OCI-LY3 (cell line): ENCODE measurements around the gene ZNF547.
"Not testable (repeated sequence)": the region's sequence is repeated elsewhere in the genome, so short reads cannot be mapped to it uniquely, and the experiment has no call there.

Source experiments
- H2AFZ ChIP-seq: fragments of 200-600, 300-600 bp; shearing (Covaris generic); 2 replicates; pipeline ENCODE4 v1.6.0; 2014; ENCODE audit warnings: antibody characterized with exemption, low read depth, low read length
- H3K27ac ChIP-seq: fragments of 200-600, 300-600 bp; sonication (generic); 2 replicates; pipeline ENCODE4 v1.5.1; 2014; ENCODE audit warnings: mild to moderate bottlenecking, low read length, moderate library complexity, mixed read lengths
- H3K27me3 ChIP-seq: fragments of 200-600, 300-600 bp; sonication (generic); 2 replicates; pipeline ENCODE4 v1.6.1; 2014; ENCODE audit warnings: low read depth, low read length, mixed read lengths
- H3K36me3 ChIP-seq: fragments of 200-600, 300-600 bp; sonication (generic); replicated peaks from 2 replicates; pipeline ENCODE3; 2014; ENCODE audit warnings: low read depth, low read length, mixed read lengths
- H3K4me1 ChIP-seq: fragments of 300-600, 200-600 bp; sonication (generic); 2 replicates; pipeline ENCODE4 v1.6.1; 2014; ENCODE audit warnings: low read length, mixed read lengths
- H3K4me2 ChIP-seq: fragments of 200-600, 300-600 bp; sonication (generic); 2 replicates; pipeline ENCODE4 v1.6.1; 2014; ENCODE audit warnings: low read length, mixed read lengths
- H3K4me3 ChIP-seq: fragments of 300-600, 200-600 bp; sonication (generic); 2 replicates; pipeline ENCODE4 v1.5.1; 2014; ENCODE audit warnings: antibody characterized with exemption, mild to moderate bottlenecking, low read length, moderate library complexity
- H3K79me2 ChIP-seq: fragments of 300-600, 200-600 bp; shearing (Covaris generic); 2 replicates; pipeline ENCODE4 v1.6.1; 2014; ENCODE audit warnings: mild to moderate bottlenecking, low read length, mixed read lengths
- H3K9ac ChIP-seq: fragments of 300-600, 200-600 bp; shearing (Covaris generic); 2 replicates; pipeline ENCODE4 v1.6.0; 2014; ENCODE audit warnings: mild to moderate bottlenecking, low read length, moderate library complexity
- H3K9me3 ChIP-seq: fragments of 200-600, 300-600 bp; shearing (Covaris generic); 2 replicates; pipeline ENCODE4 v1.6.1; 2014; ENCODE audit warnings: low read length, mixed read lengths; ENCODE audit not compliant: insufficient read depth
- H4K20me1 ChIP-seq: fragments of 200-600, 300-600 bp; sonication (generic); 2 replicates; pipeline ENCODE4 v1.6.1; 2016; ENCODE audit warnings: low read length, mixed read lengths; ENCODE audit not compliant: insufficient read depth
- EZH2phosphoT487 ChIP-seq: fragments of 200-600 bp; shearing (Covaris generic); IDR thresholded peaks from 2 replicates; pipeline ENCODE4 v1.6.1; 2018; ENCODE audit warnings: antibody characterized with exemption, mixed run types, low read depth
- TF ChIP-seq, protein P1 (sequence below): fragments of 200-600, 300-600 bp; sonication (generic); IDR thresholded peaks from 2 replicates; pipeline ENCODE4 v1.5.1; 2014; ENCODE audit warnings: antibody characterized with exemption, low read length, low read depth

The ZNF547 gene

DNA sequence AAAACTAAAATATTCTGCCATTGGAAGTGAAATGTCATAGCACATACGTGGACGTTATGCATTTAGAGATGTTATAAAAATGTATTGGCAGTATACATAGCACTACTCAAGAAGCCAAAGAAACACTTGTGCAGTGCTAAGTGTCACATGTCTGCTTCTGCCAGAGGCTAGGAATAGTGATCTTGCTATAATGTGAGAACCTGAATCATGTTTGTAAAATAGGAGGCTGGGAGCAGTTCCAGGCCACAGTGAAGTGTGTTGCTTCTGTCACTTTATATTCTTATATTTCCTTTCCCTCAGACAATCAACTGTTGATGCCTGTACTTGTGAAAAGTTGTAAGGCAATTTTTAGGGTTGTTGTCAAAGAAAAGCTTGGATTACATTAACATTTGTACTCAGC lies 3.4 kb downstream of the ZNF547 start:
- H3K36me3 ChIP-seq = peaks cover 2% of the 10 kb centered on the region
- no peak overlapping the region for H3K27ac ChIP-seq
- peaks cover 12% of the 10 kb centered on the region for H3K4me1 ChIP-seq
- H2AFZ ChIP-seq = no peak overlapping the region
- H3K27me3 ChIP-seq = no peaks in the 10 kb centered on the region
- H3K9ac ChIP-seq = no peak overlapping the region
- TF ChIP-seq, protein P1, sequence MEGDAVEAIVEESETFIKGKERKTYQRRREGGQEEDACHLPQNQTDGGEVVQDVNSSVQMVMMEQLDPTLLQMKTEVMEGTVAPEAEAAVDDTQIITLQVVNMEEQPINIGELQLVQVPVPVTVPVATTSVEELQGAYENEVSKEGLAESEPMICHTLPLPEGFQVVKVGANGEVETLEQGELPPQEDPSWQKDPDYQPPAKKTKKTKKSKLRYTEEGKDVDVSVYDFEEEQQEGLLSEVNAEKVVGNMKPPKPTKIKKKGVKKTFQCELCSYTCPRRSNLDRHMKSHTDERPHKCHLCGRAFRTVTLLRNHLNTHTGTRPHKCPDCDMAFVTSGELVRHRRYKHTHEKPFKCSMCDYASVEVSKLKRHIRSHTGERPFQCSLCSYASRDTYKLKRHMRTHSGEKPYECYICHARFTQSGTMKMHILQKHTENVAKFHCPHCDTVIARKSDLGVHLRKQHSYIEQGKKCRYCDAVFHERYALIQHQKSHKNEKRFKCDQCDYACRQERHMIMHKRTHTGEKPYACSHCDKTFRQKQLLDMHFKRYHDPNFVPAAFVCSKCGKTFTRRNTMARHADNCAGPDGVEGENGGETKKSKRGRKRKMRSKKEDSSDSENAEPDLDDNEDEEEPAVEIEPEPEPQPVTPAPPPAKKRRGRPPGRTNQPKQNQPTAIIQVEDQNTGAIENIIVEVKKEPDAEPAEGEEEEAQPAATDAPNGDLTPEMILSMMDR = no peak
- no peak for TF ChIP-seq EZH2phosphoT487
- no peak overlapping the region for H3K4me2 ChIP-seq
- no peak overlapping the region for H3K4me3 ChIP-seq
- H3K79me2 ChIP-seq = peaks cover 15% of the 10 kb centered on the region
- H3K9me3 ChIP-seq = no peaks in the 10 kb centered on the region
- no peaks in the 10 kb centered on the region for H4K20me1 ChIP-seq

DNA sequence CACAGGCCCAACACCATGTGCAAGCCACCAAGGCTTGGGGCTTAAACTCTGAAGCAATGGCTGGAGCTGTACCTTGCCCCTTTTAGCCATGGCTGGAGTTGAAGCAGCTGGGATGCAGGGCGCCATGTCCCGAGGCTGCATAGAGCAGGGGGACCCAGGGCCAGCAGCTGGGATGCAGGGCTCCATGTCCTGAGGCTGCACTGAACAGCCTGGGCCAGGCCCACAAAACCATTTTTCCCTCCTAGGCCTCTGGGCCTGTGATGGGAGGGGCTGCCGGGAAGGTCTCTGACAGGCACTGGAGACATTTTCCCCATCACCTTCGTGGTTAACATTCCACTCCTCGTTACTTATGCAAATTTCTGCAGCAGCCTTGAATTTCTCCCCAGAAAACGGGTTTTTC lies 10.8 kb downstream of the ZNF547 start:
- Histone ChIP-seq H3K9ac (no peak overlapping the region), H3K9me3 (peaks cover 26% of the 10 kb centered on the region), H3K36me3 (peaks cover 65% of the 10 kb centered on the region), H3K4me2 (no peak overlapping the region), H3K4me3 (no peak overlapping the region), H3K27me3 (no peaks in the 10 kb centered on the region), H2AFZ (no peak overlapping the region), H3K4me1 (no peaks in the 10 kb centered on the region), H3K79me2 (no peaks in the 10 kb centered on the region), H4K20me1 (no peaks in the 10 kb centered on the region), H3K27ac (no peak overlapping the region)
- TF ChIP-seq, protein P1 = no peak

DNA sequence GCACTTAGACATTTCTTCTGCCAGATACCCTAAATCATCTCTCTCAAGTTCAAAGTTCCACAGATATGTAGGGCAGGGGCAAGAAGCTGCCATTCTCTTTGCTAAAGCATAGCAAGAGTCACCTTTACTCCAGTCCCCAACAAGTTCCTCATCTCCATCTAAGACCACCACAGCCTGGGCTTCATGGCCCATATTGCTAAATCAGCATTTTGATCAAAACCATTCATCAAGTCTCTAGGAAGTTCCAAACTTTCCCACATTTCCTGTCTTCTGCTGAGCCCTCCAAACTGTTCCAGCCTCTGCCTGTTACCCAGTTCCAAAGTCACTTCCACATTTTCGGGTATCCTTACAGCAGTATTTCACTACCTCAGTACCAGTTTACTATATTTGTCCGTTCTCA lies 11.3 kb downstream of the ZNF547 start:
- not testable (repeated sequence) for H3K9ac ChIP-seq, H4K20me1 ChIP-seq, H2AFZ ChIP-seq, H3K27me3 ChIP-seq, H3K4me1 ChIP-seq, H3K4me3 ChIP-seq, H3K27ac ChIP-seq, H3K4me2 ChIP-seq, H3K79me2 ChIP-seq
- Histone ChIP-seq H3K36me3 (peaks cover 69% of the 10 kb centered on the region), H3K9me3 (peaks cover 31% of the 10 kb centered on the region)

DNA sequence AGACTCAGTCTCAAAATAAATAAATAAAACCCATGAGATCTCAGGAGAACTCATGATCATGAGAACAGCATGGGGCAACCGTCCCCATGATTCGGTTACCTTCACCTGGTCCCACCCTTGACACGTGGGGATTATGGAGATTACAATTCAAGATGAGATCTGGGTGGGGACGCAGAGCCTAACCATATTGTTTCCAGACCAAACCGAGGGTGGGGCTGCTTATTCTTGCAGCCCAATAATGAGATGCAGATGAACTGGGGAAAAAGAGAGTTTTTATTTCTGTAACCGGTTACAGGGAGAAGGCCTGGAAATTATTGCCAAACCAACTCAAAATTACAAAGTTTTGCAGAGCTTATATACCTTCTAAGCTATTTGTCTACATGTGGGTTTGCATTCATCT lies 12.8 kb downstream of the ZNF547 start:
- Histone ChIP-seq H3K27me3 (no peaks in the 10 kb centered on the region), H3K4me2 (no peak overlapping the region), H3K4me3 (no peak overlapping the region), H3K36me3 (peaks cover 74% of the 10 kb centered on the region), H3K79me2 (no peaks in the 10 kb centered on the region), H3K9ac (no peak overlapping the region), H3K9me3 (peaks cover 32% of the 10 kb centered on the region), H2AFZ (no peak overlapping the region), H3K4me1 (peaks cover 14% of the 10 kb centered on the region), H4K20me1 (no peaks in the 10 kb centered on the region), H3K27ac (no peak overlapping the region)
- no peak for TF ChIP-seq EZH2phosphoT487
- TF ChIP-seq, protein P1 = no peak
